Esophagus squamous epithelium (tissue), 4 donors: Measurements from ENCODE around the gene KRT77.

Experiments
- POLR2A ChIP-seq, 4 donors: fragments of 450-650 bp; IDR thresholded peaks; one replicate each; pipeline ENCODE4 v1.6.1; 2017; ENCODE audit warnings: antibody characterized with exemption in 4 of 4, mild to moderate bottlenecking in 4 of 4, moderate library complexity in 3 of 4
- TF ChIP-seq, protein P1 (sequence below), 6 experiments: fragments of 450-650 bp in 4 of 6; fragments of 200-600 bp in 2 of 6; sonication (generic) in 2 of 6; IDR thresholded peaks; one replicate each; pipeline ENCODE4 v1.5.1; 2016 to 2019; ENCODE audit warnings: antibody characterized with exemption in 6 of 6, mild to moderate bottlenecking in 4 of 6, moderate library complexity in 4 of 6

GRCh38 chr12:52689936-52690335 is 13.4 kb downstream of the KRT77 start:
- TF ChIP-seq, protein P1, sequence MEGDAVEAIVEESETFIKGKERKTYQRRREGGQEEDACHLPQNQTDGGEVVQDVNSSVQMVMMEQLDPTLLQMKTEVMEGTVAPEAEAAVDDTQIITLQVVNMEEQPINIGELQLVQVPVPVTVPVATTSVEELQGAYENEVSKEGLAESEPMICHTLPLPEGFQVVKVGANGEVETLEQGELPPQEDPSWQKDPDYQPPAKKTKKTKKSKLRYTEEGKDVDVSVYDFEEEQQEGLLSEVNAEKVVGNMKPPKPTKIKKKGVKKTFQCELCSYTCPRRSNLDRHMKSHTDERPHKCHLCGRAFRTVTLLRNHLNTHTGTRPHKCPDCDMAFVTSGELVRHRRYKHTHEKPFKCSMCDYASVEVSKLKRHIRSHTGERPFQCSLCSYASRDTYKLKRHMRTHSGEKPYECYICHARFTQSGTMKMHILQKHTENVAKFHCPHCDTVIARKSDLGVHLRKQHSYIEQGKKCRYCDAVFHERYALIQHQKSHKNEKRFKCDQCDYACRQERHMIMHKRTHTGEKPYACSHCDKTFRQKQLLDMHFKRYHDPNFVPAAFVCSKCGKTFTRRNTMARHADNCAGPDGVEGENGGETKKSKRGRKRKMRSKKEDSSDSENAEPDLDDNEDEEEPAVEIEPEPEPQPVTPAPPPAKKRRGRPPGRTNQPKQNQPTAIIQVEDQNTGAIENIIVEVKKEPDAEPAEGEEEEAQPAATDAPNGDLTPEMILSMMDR (IDR thresholded peaks at IDR 0.05) = no peak
- no peak for TF ChIP-seq POLR2A (IDR thresholded peaks at IDR 0.05)
